Stimulated activated CD8-positive, alpha-beta memory T cell treated with anti-CD3 and anti-CD28 coated beads, Interleukin-15, amount 100 ng/mL, for 1 hour (primary cell): ENCODE results near the gene SPAAR.

Source experiments
- DNase-seq: peaks from one replicate; pipeline ENCODE4 v3.0.0-alpha.2; 2020; ENCODE audit warnings: low read depth

Gene SPAAR

GRCh38 chr9:35948901-35949318 is 39.6 kb downstream of the SPAAR start:
- no peak for DNase-seq

DNA sequence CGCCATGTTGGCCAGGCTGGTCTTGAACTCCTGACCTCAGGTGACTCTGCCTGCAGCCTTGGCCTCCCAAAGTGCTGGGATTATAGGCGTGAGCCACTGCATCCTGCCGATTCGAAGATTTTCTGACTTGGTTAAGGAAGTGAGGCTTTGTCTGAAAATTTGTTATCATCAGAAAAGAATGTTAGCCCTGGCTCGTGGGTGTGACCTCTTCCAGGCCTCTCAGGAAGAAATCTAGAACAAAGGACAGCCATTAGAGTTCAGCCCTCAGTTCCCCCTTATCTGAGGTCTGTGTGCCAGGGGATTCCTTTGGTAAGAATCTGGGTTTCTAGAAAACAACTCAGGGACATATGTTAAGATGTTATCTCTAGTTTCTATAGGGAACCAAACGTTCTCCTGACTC is 42.4 kb downstream of the SPAAR start:
- no peak for DNase-seq

GRCh38 chr9:35952526-35953191 is 43.4 kb downstream of the SPAAR start:
- no peak for DNase-seq

GRCh38 chr9:35954942-35955546 is 45.8 kb downstream of the SPAAR start:
- no peak for DNase-seq

DNA sequence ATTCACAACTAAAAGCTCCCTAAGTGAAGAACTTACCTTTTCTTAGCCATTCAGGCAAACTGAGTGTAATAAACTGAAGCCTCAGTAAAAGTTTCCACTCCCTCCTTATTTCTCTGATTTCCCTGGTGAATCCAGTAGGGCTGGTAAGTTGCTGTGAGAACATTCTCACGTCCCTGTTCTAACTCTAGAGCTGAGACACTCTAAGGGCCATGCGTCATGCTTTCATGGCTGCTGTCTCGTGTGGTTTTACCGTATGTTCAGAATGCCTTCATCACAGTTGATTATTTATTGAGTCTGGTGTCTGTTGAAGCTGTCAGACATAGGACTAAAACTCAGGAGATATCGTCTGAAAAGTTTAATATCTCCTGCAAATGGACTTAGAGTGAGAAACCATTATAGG is 47.4 kb downstream of the SPAAR start:
- DNase-seq = no peak

DNA sequence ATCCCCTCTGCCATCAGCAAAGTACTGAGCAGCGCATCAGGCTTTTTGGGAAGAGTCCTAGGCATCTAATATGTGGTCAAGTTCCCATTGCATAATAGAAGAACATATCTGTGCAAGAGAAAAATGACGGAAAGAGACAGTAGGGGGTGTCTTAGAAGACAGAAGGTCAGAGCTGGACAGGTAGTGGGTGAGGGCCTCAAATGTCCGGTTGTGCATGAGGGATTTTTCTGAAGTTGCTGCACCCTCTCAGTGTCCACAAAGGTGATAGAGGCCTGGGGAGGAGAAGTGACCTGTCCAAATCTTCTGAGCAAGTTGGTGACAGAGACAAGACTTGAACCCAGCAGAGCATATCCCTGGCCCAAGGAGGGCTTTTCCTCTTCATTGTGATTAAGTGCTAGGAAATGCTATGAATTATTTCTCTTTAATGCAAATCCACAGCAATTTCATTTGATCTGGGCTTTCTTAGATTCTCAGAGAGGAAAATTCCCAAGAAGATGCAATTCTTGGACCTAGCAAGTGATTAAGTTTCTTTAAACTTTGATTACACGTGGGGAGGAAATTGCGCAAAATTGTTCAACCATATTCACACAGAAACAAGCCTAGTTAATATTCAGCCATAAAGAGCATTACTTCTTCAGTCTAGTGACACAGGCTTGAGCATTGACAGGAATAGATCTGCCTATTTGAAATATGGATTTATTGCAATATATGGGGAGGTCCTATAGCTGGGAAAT is 49.0 kb downstream of the SPAAR start, which contains the start of gene OR2S2:
OR2S2 (minus strand) TSS at position 51 of the 734 bp plus-strand sequence. CDS start 56 bp downstream, outside the sequence.
- no peak for DNase-seq

GRCh38 chr9:35960039-35960655 is 50.9 kb downstream of the SPAAR start:
- DNase-seq = no peak
